ENCODE measurements around the gene UBXN7. TPM values are rescaled to one million over a fixed set of nuclear protein-coding genes. Genes with fewer than 3 reads are reported as not detected.
"Not testable (repeated sequence)": the region's sequence is repeated elsewhere in the genome, so short reads cannot be mapped to it uniquely, and the experiment has no call there.

Gene UBXN7
- total and polyA plus RNA-seq, 12 donors: 2.0 to 41.7 (median 32.0) TPM

DNA sequence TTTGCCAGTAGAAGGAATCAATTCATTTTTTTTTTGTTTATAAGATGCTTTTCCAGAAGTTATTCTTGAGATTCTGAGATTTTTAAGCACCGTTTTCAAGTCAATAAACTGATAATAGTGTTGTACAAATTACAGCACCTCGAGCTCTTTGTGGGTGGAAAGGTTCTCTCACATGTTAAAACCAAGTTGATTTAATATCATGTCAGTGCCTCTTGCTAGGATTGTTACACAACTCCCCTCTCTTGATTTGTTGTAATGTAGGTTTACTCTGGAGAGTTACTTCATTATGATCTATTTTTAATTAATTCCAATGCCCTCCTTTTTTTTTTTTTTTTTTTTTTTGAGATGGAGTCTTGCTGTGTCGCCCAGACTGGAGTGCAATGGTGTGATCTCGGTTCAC lies 25.8 kb upstream of the UBXN7 start:
- intact Hi-C loops (cut with DNase I): no loop called here
- Histone ChIP-seq H3K4me1 (peaks cover 0 to 7% (median 0%) of the 10 kb centered on the region in 9 donors), H3K4me3 (no peak overlapping the region), H3K9me3 (no peaks in the 10 kb centered on the region), H3K36me3 (peaks cover 0 to 3% (median 0%) of the 10 kb centered on the region in 9 donors), H3K27me3 (no peaks in the 10 kb centered on the region), H3K27ac (no peak overlapping the region)
- TF ChIP-seq, protein P1, sequence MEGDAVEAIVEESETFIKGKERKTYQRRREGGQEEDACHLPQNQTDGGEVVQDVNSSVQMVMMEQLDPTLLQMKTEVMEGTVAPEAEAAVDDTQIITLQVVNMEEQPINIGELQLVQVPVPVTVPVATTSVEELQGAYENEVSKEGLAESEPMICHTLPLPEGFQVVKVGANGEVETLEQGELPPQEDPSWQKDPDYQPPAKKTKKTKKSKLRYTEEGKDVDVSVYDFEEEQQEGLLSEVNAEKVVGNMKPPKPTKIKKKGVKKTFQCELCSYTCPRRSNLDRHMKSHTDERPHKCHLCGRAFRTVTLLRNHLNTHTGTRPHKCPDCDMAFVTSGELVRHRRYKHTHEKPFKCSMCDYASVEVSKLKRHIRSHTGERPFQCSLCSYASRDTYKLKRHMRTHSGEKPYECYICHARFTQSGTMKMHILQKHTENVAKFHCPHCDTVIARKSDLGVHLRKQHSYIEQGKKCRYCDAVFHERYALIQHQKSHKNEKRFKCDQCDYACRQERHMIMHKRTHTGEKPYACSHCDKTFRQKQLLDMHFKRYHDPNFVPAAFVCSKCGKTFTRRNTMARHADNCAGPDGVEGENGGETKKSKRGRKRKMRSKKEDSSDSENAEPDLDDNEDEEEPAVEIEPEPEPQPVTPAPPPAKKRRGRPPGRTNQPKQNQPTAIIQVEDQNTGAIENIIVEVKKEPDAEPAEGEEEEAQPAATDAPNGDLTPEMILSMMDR (IDR thresholded peaks at IDR 0.05): no peak
- DNase-seq (no peak), ATAC-seq (no peak)
- 84 to 87% methylated on average over 4 of the region's 4 CpGs for WGBS, 2 donors

DNA sequence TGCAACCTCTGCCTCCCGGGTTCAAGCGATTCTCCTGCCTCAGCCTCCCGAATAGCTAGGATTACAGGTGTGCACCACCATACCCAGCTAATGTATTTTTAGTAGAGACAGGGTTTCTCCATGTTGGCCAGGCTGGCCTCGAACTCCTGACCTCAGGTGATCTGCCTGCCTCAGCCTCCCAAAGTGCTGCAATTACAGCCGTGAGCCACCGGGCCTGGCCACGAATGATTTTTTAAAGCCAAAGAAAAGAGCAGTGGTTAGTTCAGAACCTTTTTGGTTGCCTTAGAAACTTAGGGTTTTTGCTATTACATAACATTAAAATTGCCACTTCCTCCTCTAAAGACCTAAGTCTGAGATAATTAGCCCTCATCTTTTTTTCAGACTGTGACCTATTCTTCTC lies 25.2 kb upstream of the UBXN7 start:
- H3K27me3 ChIP-seq; ATAC-seq; intact Hi-C loops (cut with DNase I); H3K4me3 ChIP-seq; H3K4me1 ChIP-seq; H3K9me3 ChIP-seq; H3K36me3 ChIP-seq; DNase-seq: not testable (repeated sequence)
- 73 to 88% methylated on average over 7 of the region's 7 CpGs for WGBS, 2 donors
- H3K27ac ChIP-seq: peak overlapping the region in 1 of 10 donors; percentile 20

DNA sequence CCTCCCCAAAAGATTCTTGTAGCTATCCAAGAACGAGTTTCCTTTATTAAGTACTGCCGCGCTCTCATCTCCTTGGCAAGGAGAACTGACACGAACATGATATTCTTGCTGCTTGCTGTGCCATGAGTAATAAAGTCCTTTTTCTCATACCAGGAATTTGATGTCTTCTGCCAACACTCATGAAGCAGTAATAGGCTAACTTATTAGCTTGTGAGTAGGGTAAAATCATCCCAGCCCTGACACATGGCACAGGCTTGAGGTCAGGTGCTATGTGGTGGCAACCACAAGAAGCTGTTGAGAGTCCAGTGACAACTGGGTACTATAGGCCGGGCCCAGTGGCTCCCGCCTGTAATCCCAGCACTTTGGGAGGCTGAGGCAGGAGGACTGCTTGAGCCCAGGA lies 22.7 kb upstream of the UBXN7 start:
- H3K27ac ChIP-seq: no peak overlapping the region
- WGBS, 2 donors: 60 to 73% methylated on average over 6 of the region's 6 CpGs
- intact Hi-C loops (cut with DNase I): no loop called here
- H3K9me3 ChIP-seq: no peaks in the 10 kb centered on the region
- TF ChIP-seq, protein P1 (IDR thresholded peaks at IDR 0.05): no peak
- H3K4me3 ChIP-seq: no peak overlapping the region
- ATAC-seq: peak in 3 of 8 donors; percentile 27 to 58 (median 56)
- peaks cover 0 to 7% (median 0%) of the 10 kb centered on the region in 9 donors for H3K4me1 ChIP-seq
- H3K27me3 ChIP-seq: no peaks in the 10 kb centered on the region
- no peak for DNase-seq
- H3K36me3 ChIP-seq: peaks cover 0 to 7% (median 0%) of the 10 kb centered on the region in 9 donors

DNA sequence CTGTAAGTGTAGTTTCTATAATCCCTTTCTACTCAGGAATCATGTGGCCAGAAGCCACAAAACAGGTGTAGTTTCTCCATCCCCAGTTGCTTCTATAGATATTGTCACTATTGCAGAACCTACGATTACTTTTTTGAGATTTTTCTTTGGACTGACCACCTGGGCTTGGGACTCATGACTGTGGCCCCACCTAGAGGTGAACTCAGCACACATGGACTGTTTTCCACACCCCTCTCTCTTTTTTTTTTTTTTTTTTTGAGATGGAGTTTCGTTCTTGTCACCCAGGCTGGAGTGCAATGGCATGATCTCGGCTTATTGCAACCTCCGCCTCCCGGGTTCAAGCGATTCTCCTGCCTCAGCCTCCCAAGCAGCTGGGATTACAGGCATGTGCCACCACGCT lies 13.2 kb upstream of the UBXN7 start:
- H3K27ac ChIP-seq; DNase-seq; H3K4me3 ChIP-seq; ATAC-seq; H3K36me3 ChIP-seq; H3K9me3 ChIP-seq; H3K4me1 ChIP-seq; intact Hi-C loops (cut with DNase I); H3K27me3 ChIP-seq: not testable (repeated sequence)
- TF ChIP-seq, protein P1 (IDR thresholded peaks at IDR 0.05): peak in 2 of 9 donors; percentile 8 to 18
- WGBS, 2 donors: 89 to 90% methylated on average over 7 of the region's 7 CpGs

DNA sequence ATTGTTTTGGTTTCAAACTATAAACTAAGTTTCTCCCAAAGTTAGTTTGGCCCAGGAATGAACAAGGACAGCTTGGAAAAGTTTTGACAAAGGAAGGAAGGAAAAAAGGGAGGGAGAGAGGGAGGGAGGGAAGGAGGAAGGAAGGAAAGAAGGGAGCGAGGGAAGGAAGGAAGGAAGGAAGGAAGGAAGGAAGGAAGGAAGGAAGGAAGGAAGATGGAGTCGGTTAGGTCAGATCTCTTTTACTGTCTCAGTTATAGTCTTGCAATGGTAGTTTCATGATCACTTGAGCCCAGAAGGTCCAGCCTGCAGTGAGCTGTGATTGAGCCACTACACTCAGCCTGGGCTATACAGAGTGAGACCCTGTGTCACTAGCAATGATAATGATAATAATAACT lies 12.3 kb upstream of the UBXN7 start:
- H3K27me3 ChIP-seq: no peaks in the 10 kb centered on the region
- no peak for ATAC-seq
- intact Hi-C loops (cut with DNase I): no loop called here

More for the DNA sequence above, 12.3 kb upstream of the UBXN7 start:
- no peak for DNase-seq
- 58% methylated on average over 2 of the region's 2 CpGs for WGBS, 2 donors
- Histone ChIP-seq H3K4me3 (no peak overlapping the region), H3K36me3 (no peaks in the 10 kb centered on the region), H3K27ac (no peak overlapping the region), H3K9me3 (no peaks in the 10 kb centered on the region), H3K4me1 (peaks cover 0 to 6% (median 0%) of the 10 kb centered on the region in 9 donors)
- TF ChIP-seq, protein P1 (IDR thresholded peaks at IDR 0.05): no peak

All from heart right ventricle (tissue), 16 donors.